Stimulated activated naive CD8-positive, alpha-beta T cell treated with anti-CD3 and anti-CD28 coated beads, Interleukin-15, Interleukin-2, amounts not matched to agents 100 U/mL and 50 U/mL, for 24 hours (primary cell): ENCODE measurements around the gene DOK6.
A peak's percentile ranks its signal among the peaks of the same experiment; 100 is the strongest.
"Not testable (repeated sequence)": the region's sequence is repeated elsewhere in the genome, so short reads cannot be mapped to it uniquely, and the experiment has no call there.

Experiments used
- ATAC-seq: fragments of 150-1000 bp; cut with Tn5 transposase; one replicate; pipeline ENCODE4 v1.10.0; 2021
- DNase-seq: peaks from one replicate; pipeline ENCODE4 v3.0.0; 2021

The DOK6 gene

DNA sequence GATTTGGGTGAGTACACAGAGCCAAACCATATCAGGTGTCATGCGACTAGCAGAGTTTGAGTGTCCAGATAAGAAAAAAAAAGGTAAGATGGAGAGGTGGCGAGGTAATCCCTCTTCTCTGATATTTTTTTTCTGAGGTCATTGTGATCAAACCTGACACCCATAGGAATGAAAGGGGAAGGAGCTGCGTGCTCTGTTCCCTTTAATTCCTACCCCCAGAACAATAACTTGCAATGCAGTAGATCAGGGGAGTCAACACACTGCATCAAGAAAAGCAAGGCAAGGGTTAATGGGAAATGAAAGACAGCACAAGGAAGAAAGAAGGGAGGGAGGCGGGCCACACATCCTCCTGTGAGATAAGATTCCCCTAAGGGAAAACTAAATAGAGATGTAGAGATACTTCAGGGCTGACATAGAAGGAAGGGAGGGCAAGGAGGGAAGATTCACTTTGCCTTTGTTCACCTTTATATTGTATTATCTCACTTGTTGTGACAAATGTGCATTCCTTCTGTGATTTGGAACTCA lies 414.2 kb downstream of the DOK6 start:
- DNase-seq = no peak
- no peak for ATAC-seq

DNA sequence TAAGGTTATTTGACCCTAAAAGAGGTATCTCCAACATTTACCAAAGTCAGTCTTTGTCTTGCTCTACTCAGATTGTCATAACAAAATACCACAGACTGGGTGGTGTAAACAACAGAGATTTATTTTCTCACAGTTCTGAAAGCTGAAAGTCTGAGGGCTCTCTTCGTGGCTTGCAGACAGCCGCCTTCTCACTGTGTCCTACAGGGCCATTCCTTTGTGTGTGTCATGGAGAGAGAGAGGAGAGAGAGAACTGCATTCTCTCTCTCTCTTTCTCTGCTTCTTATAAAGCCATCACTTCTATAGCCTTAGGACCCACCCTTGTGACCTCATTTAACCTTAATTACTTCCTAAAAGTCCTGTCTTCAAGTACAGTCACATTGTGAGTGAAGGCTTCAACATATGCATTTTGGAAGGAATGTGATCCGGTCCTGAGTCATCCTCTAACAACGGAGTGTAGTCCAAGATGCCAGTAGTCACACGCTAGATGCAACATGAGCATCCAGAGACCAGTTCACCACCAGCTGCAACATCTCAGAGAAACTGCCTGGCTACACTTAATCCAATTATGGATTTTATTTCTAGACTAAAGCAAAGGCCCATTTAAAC lies 416.8 kb downstream of the DOK6 start:
- DNase-seq (no peak), ATAC-seq (no peak)

DNA sequence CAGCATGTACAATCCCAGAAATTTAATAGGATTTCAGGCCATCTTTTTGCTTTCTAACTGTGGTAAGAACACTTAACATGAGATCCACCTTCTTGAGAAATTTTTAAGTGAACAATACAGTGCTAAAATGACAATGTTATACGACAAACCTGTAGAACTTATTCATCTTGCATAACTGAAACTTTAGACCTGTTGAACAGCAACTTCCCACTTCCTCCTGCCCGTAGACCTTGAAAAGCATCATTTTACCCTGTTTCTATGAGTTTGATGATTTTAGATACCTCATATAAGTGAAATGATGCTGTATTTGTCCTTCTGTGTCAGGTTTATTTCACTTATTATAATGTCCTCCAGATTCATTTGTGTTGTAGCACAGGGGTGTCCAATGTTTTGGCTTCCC lies 418.8 kb downstream of the DOK6 start:
- no peak for ATAC-seq
- no peak for DNase-seq

DNA sequence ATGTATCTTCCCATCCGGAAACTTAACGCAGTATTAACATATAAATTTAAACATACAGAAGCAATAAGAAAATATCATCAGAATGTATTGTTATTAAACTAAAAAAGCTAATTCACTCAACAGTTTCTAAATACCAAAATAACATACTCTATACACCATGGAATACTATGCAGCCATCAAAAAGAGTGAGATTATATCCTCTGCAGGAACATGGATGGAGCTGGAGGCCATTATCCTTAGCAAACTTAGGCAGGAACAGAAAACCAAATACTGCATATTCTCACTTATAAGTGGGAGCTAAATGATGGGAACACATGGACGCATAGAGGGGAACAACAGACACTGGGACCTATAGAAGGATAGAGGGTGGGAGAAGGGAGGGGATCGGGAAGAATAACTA lies 419.9 kb downstream of the DOK6 start:
- ATAC-seq (no peak), DNase-seq (no peak)

DNA sequence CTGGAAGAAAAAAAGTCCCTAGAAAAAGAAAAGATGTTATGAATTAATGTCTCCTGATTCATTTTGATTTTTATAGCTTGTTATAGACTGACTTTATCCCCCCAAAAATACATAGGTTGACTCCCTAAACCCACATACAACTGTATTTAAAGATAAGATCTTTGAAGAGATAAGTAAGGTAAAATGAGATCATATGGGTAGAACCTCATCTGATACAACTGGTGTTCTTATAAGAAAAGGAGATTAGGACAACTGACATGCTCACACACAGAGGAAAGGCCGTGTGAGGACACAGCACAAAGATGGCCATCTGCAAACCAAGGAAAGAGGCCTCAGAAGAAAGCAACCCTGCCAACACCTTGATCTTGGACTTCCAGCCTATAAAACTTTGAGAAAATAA lies 429.5 kb downstream of the DOK6 start:
- DNase-seq (no peak), ATAC-seq (no peak)

DNA sequence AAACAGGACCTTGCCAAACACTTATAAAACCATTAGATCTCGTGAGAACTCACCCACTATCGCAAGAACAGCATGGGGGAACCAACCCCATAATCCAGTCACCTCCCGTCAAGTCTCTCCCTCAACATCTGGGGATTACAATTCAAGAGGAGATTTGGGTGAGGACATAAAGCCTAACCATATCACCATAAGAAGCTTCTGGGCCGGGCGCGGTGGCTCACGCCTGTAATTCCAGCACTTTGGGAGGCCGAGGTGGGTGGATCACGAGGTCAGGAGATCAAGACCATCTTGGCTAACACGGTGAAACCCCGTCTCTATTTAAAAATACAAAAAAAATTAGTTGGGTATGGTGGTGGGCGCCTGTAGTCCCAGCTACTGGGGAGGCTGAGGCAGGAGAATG lies 434.3 kb downstream of the DOK6 start:
- not testable (repeated sequence) for DNase-seq, ATAC-seq

DNA sequence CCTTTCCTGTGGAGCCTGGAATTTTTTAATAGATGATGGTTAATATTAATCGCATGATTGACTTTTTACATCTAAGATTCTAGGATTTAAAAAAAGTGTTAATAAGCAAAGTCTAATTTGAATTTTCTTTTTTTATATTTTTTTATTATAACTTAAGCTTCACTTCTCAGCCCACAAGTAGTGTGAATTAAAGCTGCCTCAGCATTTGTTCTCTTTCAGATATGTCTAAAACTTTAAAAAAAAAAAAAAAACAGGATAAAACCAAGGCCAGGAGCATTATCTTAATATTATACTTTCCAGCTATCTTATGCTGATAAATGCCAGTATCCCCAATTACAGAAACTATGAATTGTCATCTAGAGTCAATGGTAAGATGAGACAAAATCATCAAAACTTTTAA lies 437.3 kb downstream of the DOK6 start:
- ATAC-seq (no peak), DNase-seq (no peak)

DNA sequence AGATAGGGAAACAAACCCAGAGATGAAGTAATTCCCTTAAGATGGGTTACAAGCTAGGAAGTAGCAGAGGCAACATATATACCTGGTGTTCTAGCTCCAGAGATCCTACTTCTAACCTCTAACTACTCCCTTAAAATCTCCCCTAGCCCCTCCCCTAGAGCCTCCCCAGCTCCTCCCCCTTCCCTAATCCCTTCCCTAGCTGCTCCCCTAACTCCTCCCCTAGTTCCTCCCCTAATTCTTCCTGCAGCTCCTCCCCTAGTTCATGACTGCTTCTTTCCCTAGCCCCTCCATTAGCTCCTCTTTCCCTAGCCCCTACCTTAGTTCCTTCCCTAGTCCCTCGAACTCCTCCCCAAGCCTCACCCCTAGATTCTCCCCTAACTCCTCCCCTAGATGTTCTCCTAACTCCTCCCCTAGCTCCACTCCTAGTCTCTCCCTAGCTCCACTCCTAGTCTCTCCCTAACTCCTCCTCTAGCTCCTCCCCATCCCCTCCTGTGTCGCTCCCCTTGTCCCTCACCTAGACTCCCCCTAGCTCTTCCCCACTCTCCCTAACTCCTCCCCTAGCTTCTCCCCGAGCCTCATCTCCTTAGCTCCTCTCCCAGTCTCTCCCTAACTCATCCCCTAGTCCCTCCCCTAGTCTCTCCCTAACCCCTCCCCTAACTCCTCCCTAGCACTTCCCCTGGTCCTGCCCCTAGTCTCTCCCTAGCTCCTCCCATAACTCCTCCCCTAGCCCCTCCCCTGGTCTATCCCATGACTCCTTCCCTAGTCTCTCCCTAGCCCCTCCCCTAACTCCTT lies 438.1 kb downstream of the DOK6 start:
- peak; percentile 14 for DNase-seq
- peak; percentile 75 for ATAC-seq

DNA sequence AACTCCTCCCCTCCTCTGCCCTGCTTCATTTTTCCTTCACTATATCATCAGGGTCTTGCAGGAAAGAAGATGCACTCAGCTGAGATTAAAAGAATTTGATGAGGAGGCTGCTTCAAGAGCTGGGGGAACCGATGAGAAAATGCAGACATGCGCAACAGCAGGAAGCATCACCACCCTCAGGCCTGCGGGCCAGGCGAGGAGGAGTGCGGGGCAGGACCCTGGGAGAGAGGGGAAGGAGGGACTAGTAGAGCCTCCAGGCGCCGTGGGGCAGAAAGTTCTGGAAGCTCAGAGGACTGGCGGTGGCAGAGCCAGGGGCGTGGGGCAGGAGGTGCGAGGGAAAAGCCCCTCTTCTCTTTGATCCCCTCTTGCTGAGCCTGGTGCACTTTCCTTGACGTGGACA lies 438.8 kb downstream of the DOK6 start:
- no peak for ATAC-seq
- DNase-seq = no peak

DNA sequence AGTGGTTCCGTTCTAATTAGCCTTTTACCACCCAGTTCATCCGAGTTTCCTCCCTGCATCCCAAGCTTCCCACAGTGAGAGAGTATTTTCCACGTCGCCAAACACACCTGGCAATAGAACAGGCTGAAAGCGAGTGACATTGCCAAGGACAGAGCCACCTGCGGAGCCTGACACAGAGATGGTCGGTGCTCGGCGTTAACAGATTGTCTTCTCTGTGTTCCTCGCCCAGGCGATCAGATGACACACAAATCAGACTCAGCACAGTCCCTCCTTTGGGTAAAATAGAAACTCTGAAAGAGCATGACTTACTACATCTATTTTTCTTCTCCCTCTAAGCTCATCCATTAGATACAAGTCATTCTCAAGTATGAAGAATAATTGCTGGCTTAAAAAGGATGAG lies 439.3 kb downstream of the DOK6 start:
- DNase-seq (no peak), ATAC-seq (no peak)

DNA sequence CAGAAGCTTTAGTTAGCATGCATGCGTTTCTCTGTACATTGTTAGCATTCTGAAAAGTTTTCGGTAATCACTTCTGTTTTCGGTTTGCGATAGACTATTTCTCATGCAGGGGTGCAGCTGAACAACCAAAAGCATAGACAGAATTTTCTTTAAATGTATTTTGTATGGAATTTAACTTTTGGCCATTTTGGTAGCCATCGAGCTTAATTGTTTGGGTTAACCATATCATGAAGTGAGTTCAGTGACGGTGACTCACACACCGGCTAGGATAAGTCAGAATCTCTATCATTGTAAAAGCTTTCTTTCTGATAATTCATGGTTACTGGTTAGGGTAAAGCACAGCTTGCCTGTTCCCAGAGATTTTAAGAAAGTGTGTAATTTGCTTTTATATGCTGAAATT lies 439.8 kb downstream of the DOK6 start:
- DNase-seq (no peak), ATAC-seq (no peak)

DNA sequence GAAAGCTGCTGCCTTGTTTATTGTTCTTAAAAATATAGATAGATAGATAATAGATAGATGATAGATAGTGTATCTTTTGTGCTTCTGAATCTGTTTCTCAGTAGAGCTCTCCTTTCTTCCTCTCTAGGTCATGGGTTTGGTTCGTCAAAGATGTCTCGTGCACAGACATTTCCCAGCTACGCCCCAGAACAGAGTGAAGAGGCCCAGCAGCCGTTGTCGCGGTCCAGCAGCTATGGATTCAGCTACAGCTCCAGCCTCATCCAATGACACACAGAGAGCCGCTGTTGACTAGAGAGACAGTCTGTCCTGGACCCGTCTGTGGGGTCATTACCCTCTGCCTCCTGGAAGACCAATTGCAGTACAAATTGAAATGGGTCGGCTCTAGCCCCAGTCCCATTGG lies 440.4 kb downstream of the DOK6 start:
- ATAC-seq (no peak), DNase-seq (no peak)

DNA sequence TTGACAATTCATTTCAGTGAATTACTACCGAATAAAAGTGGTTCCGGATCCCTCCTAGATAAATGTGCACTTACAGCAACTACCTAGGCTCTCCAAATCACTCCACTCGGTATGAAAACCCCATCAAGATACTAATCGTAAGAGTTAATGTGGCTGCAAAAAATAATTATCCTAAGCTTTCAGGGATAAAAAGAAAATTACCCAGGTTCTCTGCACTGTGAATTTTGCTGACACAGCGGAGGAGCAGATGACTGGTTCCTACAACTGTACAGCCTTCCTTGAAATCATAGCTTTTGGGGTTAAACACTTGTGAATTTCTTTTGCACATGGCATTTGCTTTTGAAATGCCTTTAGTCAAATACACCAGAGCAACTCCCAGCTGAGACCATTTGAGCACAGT lies 442.3 kb downstream of the DOK6 start:
- no peak for DNase-seq
- ATAC-seq = no peak

DNA sequence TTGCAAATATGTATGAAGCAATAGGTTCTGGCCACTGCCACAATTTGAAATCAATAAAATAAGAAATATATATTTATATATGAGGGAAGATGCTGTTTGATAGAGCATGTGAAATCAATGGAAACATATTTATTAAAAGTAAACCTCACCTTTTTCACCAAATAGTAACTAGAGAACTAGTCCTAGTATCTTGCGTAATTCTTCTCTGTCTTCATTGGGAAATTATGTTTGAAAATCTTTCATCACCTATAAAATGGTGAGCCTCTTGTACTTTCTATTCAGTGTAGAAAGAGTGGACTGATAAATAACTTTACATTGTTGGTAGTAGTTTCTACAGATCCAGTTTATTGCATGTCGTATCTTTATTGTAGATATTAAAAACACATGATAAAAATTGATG lies 444.0 kb downstream of the DOK6 start:
- ATAC-seq (no peak), DNase-seq (no peak)

DNA sequence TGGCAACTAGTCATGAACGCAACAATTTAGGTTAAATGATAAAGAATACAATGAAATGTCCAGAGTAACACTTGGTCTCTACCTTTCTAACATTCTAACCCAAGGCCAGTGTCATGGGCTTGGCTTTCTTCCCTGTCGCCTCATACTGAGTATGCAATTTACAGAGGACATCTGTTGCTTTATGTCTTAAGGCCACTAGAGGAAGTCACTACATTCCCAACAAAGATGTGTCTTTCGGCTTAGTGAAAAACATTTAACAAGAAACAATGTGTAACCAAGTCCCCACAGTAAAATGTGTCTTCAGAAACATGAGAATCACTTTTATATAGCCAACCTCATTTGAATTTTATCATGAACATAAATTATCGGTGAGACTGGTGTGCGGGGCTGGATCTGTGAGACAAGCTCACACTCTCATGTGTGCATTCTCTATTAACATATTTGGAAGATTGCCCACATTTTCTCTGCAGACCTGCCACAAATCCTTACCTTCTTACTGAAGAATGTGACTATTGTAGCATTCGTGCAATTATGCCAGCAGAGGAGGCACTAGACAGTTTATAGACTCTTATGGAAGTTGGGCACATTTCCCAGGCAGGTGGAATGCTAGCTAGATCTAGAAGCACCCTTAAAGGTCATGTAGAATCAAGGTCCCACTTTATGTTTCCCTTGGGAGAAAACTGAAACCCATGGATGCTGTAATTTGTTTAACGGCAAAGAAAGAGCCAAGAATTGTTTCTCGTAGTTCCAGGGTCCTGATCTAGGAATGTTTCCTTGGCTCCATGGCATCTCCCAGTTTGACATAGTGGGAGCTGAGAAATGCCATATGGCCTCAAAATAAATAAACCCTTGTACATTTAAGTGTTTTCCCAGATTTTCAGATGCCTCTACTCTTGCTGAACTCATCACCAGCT lies 445.2 kb downstream of the DOK6 start:
- DNase-seq (no peak), ATAC-seq (no peak)

DNA sequence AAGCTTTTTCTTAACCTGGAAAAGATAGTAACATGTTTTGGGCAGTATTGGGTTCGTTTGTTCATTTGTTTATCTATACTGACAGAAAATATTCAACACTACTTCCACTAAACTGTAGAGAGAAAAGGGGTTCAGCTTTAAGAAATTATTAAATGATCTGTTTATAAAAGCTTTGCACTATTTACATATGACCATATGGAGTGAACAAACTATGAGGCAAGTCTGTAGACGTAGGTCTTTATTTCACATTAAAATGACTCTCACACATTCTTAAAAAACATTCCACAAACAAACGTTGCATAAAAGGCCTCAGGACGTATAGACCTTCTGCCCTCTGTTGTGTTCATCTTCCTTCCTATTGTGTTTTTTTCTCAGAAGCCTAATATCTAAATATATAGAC lies 452.4 kb downstream of the DOK6 start:
- no peak for DNase-seq

DNA sequence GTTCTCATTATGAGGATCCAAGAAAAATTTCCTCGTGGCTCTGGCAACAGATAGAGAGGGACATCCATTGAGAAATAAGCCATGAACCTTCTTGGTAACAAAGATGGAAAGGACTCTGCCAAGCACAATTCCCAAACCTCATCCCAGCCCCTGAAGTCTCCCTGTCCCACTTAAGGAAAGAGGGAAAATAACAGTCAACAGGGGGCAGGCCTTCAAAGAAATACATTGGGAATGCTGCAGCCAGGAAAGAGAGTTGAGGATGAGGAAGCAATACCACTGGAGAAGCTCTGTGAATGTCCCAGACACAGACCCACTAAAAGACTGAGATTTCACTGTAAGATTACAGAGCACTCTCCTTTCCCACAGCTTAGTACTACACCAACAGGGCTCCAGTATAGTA lies 453.8 kb downstream of the DOK6 start:
- ATAC-seq = no peak

More for the DNA sequence above, 452.4 kb downstream of the DOK6 start:
- ATAC-seq = no peak

DNA sequence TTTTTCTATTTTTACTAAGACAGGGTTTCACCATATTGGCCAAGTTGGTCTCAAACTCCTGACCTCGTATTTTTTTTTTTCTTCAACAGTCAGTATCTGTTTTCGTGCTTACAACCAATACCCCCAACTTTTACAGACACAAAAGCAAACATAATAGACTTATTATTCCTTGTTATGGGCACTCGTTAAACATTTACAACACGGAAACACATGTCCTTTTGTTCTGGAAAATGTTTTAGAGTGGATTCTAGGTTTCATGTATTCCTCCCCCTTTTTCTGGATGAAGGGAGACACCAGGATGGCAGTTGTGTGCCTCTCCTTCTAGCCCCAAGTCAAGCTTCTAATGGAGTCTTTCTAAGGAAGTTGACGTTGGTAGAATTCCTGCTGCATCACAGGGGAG lies 458.2 kb downstream of the DOK6 start:
- ATAC-seq (no peak), DNase-seq (no peak)

More for the DNA sequence above, 453.8 kb downstream of the DOK6 start:
- DNase-seq = no peak

DNA sequence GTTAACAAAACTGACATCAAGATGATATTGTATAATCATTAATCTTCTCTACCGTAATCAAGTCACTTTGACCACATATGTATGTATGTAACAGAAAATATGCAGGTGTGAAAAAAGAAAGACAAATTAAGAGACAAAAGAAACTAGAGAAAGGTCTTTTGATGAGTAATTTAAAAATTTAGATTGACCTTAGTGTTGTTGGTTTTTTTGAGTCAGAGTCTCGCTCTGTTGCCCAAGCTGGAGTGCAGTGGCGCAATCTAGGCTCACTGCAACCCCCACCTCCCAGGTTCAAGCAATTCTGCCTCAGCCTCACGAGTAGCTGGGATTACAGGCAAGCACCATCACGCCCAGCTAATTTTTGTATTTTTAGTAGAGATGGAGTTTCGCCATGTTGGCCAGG lies 464.1 kb downstream of the DOK6 start:
- ATAC-seq = peak; percentile 75

DNA sequence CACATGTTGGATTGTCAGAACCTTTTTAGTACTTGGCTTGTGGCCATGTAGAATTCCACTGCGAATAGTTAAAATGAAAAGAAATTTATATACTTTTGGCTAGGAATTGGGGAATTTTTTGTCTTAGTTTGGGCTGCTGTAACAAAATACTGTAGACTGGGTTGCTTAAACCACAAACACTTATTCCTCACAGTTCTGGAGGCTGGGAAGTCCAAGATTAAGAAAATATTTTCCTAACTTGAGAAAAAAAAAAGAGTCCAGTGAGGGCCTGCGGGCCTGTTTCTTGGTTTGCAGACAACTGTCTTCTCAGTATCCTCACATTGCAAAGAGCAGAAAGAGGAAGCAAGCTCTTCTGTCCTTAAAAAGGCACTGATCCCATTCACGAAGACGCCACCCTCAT lies 465.1 kb downstream of the DOK6 start:
- no peak for DNase-seq
- no peak for ATAC-seq

More for the DNA sequence above, 464.1 kb downstream of the DOK6 start:
- DNase-seq = not testable (repeated sequence)

DNA sequence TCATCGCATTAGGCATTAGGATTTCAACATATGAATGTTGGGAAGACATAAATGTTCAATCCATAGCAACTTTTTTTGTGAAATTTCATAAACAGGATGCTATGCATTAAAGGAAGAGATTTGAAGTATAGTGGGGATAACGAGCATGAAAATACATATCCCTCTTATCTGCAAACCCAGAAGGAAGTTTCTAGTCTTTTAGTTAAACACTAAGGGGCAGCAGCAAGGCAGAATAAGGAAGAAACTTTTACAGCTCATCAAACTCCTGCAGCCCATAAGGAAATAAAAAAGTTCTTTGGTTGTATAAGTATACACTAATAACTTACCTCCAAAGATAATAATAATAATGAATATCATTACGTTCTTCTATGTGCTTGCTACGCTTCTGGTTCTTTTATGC lies 465.5 kb downstream of the DOK6 start:
- DNase-seq (no peak), ATAC-seq (no peak)

DNA sequence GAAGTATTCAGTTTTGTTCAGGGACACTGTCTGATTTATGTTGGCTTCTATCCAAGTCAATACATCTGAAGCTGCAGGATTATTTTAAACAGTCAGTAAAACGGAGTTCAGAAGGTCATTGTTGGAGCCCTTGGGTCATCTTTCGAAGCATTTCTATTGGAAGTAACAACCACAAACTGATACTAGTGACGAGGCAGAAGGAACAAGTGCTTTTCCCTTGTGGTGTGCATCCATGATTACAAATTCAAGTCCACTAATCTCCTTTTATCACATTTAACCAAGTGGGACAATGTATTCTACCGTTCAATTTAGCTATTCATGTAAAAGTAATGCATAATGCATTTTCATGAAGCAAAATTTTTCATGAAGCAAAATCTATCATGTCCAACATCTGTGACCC lies 470.0 kb downstream of the DOK6 start:
- ATAC-seq (no peak), DNase-seq (no peak)

DNA sequence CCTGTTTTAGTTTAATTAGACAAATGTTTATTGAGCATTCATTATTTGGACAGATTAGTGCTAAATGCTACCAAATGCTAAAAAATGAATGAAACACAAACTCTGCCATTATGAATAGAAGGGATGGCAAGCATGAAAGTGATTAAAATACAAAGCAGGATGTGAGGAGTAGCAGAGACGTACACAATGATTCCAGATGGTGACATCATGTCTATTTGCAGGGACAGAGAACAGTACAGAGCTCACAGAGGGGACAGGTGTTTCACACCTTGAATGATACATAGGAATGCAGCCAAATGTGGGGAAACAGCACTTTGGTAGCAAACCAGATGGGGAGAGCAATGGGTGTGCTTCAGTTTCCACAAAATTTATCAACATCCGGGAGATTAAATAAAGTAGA lies 470.7 kb downstream of the DOK6 start:
- no peak for DNase-seq
- ATAC-seq = no peak
